ENCODE measurements around the gene UMODL1. TPM values are rescaled to one million over a fixed set of nuclear protein-coding genes. Genes with fewer than 3 reads are reported as not detected.
A peak's percentile ranks its signal among the peaks of the same experiment; 100 is the strongest.

Gene UMODL1
- total RNA-seq, 2 experiments from 2014 or later = not detected

- Mint-ChIP-seq H3K4me3 (peak overlapping the region; percentile 81), H3K36me3 (ENCODE audit: low read depth) (no peaks in the 10 kb centered on the region), H3K4me1 (ENCODE audit: low read depth) (peaks cover 56% of the 10 kb centered on the region), H3K27me3 (ENCODE audit: low read depth) (peaks cover 1% of the 10 kb centered on the region), H3K27ac (peak overlapping the region; percentile 96), H3K9me3 (ENCODE audit: insufficient read depth) (no peaks in the 10 kb centered on the region)
- POLR2A ChIA-PET = interaction anchor here (1.0 to 2.9 kb wide), 5 partner anchors 18 to 185 kb away, joined by 3 to 15 read pairs (median 9); partner anchors contain the start of gene ZBTB21
- CTCF ChIA-PET = interaction anchor here (1.1 to 1.9 kb wide), 2 partner anchors 10 to 57 kb away, joined by 3 to 6 read pairs; no protein-coding TSS in a partner anchor
- DNase-seq (peak; percentile 93), ATAC-seq (peak; percentile 85)
Observed at GRCh38 chr21:42062236-42063022, 8.7 kb upstream of the UMODL1 start.

GRCh38 chr21:42063191-42063570 is 7.9 kb upstream of the UMODL1 start:
- Mint-ChIP-seq H3K4me1 (ENCODE audit: low read depth) (peaks cover 56% of the 10 kb centered on the region), H3K27ac (peak overlapping the region; percentile 96), H3K27me3 (ENCODE audit: low read depth) (no peaks in the 10 kb centered on the region), H3K36me3 (ENCODE audit: low read depth) (no peaks in the 10 kb centered on the region), H3K4me3 (peak overlapping the region; percentile 81), H3K9me3 (ENCODE audit: insufficient read depth) (no peaks in the 10 kb centered on the region)
- ChIA-PET POLR2A (interaction anchor here (0.6 to 2.9 kb wide), 8 partner anchors 11 to 186 kb away, joined by 3 to 15 read pairs (median 3); partner anchors contain the start of gene ZBTB21), CTCF (interaction anchor here (1.1 to 2.1 kb wide), 3 partner anchors 10 to 58 kb away, joined by 3 to 13 read pairs (median 6); no protein-coding TSS in a partner anchor)
- DNase-seq = peak; percentile 43
- ATAC-seq = peak; percentile 14

GRCh38 chr21:42063571-42064521 is 7.3 kb upstream of the UMODL1 start:
- peaks cover 56% of the 10 kb centered on the region for H3K4me1 Mint-ChIP-seq (ENCODE audit: low read depth)
- H3K36me3 Mint-ChIP-seq (ENCODE audit: low read depth) = no peaks in the 10 kb centered on the region
- peaks cover 4% of the 10 kb centered on the region for H3K27me3 Mint-ChIP-seq (ENCODE audit: low read depth)
- peak overlapping the region; percentile 81 for H3K4me3 Mint-ChIP-seq
- H3K9me3 Mint-ChIP-seq (ENCODE audit: insufficient read depth) = no peaks in the 10 kb centered on the region
- peak overlapping the region; percentile 96 for H3K27ac Mint-ChIP-seq
- POLR2A ChIA-PET = interaction anchor here (0.6 to 2.9 kb wide), 7 partner anchors 12 to 187 kb away, joined by 3 to 15 read pairs (median 3); partner anchors contain the start of gene ZBTB21
- ATAC-seq (peak; percentile 43), DNase-seq (peak; percentile 67)
- CTCF ChIA-PET = interaction anchor here (0.9 to 2.1 kb wide), 5 partner anchors 9 to 83 kb away, joined by 3 to 13 read pairs (median 4); no protein-coding TSS in a partner anchor

GRCh38 chr21:42066521-42066920 is 4.6 kb upstream of the UMODL1 start:
- no peak for ATAC-seq
- CTCF ChIA-PET = interaction anchor here (1.0 kb wide), 1 partner anchor 41 kb away, joined by 5 read pairs; no protein-coding TSS in a partner anchor

GRCh38 chr21:42067531-42068255 is 3.4 kb upstream of the UMODL1 start:
- H3K4me3 Mint-ChIP-seq = no peak overlapping the region
- H3K27me3 Mint-ChIP-seq (ENCODE audit: low read depth) = peaks cover 4% of the 10 kb centered on the region
- H3K9me3 Mint-ChIP-seq (ENCODE audit: insufficient read depth) = no peaks in the 10 kb centered on the region
- ATAC-seq (no peak), DNase-seq (no peak)
- CTCF ChIA-PET = no interaction called here
- POLR2A ChIA-PET = no interaction called here
- H3K36me3 Mint-ChIP-seq (ENCODE audit: low read depth) = no peaks in the 10 kb centered on the region
- H3K27ac Mint-ChIP-seq = no peak overlapping the region
- H3K4me1 Mint-ChIP-seq (ENCODE audit: low read depth) = peaks cover 33% of the 10 kb centered on the region

More at GRCh38 chr21:42066521-42066920, 4.6 kb upstream of the UMODL1 start:
- H3K36me3 Mint-ChIP-seq (ENCODE audit: low read depth) = no peaks in the 10 kb centered on the region
- H3K4me1 Mint-ChIP-seq (ENCODE audit: low read depth) = peaks cover 45% of the 10 kb centered on the region
- POLR2A ChIA-PET = no interaction called here
- no peak for DNase-seq
- peaks cover 4% of the 10 kb centered on the region for H3K27me3 Mint-ChIP-seq (ENCODE audit: low read depth)
- no peak overlapping the region for H3K4me3 Mint-ChIP-seq
- no peak overlapping the region for H3K27ac Mint-ChIP-seq
- no peaks in the 10 kb centered on the region for H3K9me3 Mint-ChIP-seq (ENCODE audit: insufficient read depth)

DNA sequence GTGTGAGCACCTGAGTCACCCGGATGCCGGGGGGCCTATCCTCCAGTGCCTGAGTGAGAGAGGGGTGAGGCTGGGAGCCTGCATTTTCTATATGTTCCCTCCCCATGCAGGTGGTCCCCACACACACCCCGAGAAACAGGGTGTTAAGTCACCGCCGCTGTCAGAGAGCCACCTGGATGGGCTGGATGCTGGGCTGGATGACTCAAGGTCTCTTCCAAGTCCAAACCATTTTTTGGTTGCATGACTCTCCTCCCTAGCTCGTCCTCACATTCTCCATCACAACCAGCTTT is 2.9 kb upstream of the UMODL1 start:
- peaks cover 4% of the 10 kb centered on the region for H3K27me3 Mint-ChIP-seq (ENCODE audit: low read depth)
- no peaks in the 10 kb centered on the region for H3K9me3 Mint-ChIP-seq (ENCODE audit: insufficient read depth)
- DNase-seq = no peak
- peaks cover 30% of the 10 kb centered on the region for H3K4me1 Mint-ChIP-seq (ENCODE audit: low read depth)
- ATAC-seq = no peak
- CTCF ChIA-PET = no interaction called here
- no peak overlapping the region for H3K27ac Mint-ChIP-seq
- POLR2A ChIA-PET = no interaction called here
- H3K36me3 Mint-ChIP-seq (ENCODE audit: low read depth) = no peaks in the 10 kb centered on the region
- no peak overlapping the region for H3K4me3 Mint-ChIP-seq

GRCh38 chr21:42068592-42068991 is 2.5 kb upstream of the UMODL1 start:
- ChIA-PET POLR2A (no interaction called here), CTCF (no interaction called here)
- peaks cover 28% of the 10 kb centered on the region for H3K4me1 Mint-ChIP-seq (ENCODE audit: low read depth)
- DNase-seq (no peak), ATAC-seq (no peak)
- H3K27me3 Mint-ChIP-seq (ENCODE audit: low read depth) = peaks cover 4% of the 10 kb centered on the region
- no peaks in the 10 kb centered on the region for H3K9me3 Mint-ChIP-seq (ENCODE audit: insufficient read depth)
- H3K4me3 Mint-ChIP-seq = no peak overlapping the region
- no peaks in the 10 kb centered on the region for H3K36me3 Mint-ChIP-seq (ENCODE audit: low read depth)
- H3K27ac Mint-ChIP-seq = no peak overlapping the region

- no peak overlapping the region for H3K4me3 Mint-ChIP-seq
- no peaks in the 10 kb centered on the region for H3K36me3 Mint-ChIP-seq (ENCODE audit: low read depth)
- H3K4me1 Mint-ChIP-seq (ENCODE audit: low read depth) = peaks cover 20% of the 10 kb centered on the region
- H3K9me3 Mint-ChIP-seq (ENCODE audit: insufficient read depth) = no peaks in the 10 kb centered on the region
- CTCF ChIA-PET = interaction anchor here (1.2 kb wide), 1 partner anchor 39 kb away, joined by 3 read pairs; no protein-coding TSS in a partner anchor
- POLR2A ChIA-PET = no interaction called here
- no peak for ATAC-seq
- DNase-seq = no peak
- H3K27ac Mint-ChIP-seq = no peak overlapping the region
- H3K27me3 Mint-ChIP-seq (ENCODE audit: low read depth) = peaks cover 4% of the 10 kb centered on the region
Observed at GRCh38 chr21:42069327-42069726, 1.8 kb upstream of the UMODL1 start.

DNA sequence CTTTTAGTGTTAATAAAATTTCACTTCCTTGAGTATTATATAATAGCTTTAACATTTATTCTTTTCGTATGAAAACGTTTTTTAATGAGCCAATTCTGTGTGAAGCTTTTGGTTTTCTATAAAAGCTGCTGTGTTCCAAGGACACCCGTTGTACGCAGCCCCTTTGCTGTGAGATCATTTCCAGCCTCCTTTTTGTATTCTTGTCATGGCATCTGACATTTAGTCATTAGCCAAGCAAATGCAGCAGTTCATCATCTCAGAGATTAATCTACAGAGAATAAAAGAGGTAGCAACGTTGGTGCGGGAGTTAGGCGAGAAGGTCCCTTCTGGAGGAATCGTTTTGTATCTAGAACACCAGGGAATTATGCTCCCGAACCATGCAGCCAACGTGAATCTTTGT is 1.3 kb upstream of the UMODL1 start:
- Mint-ChIP-seq H3K9me3 (ENCODE audit: insufficient read depth) (no peaks in the 10 kb centered on the region), H3K4me1 (ENCODE audit: low read depth) (peaks cover 15% of the 10 kb centered on the region), H3K36me3 (ENCODE audit: low read depth) (no peaks in the 10 kb centered on the region), H3K27me3 (ENCODE audit: low read depth) (peaks cover 4% of the 10 kb centered on the region), H3K4me3 (no peak overlapping the region), H3K27ac (no peak overlapping the region)
- no peak for ATAC-seq
- CTCF ChIA-PET = interaction anchor here (1.2 kb wide), 1 partner anchor 38 kb away, joined by 3 read pairs; no protein-coding TSS in a partner anchor
- DNase-seq = no peak
- POLR2A ChIA-PET = no interaction called here

DNA sequence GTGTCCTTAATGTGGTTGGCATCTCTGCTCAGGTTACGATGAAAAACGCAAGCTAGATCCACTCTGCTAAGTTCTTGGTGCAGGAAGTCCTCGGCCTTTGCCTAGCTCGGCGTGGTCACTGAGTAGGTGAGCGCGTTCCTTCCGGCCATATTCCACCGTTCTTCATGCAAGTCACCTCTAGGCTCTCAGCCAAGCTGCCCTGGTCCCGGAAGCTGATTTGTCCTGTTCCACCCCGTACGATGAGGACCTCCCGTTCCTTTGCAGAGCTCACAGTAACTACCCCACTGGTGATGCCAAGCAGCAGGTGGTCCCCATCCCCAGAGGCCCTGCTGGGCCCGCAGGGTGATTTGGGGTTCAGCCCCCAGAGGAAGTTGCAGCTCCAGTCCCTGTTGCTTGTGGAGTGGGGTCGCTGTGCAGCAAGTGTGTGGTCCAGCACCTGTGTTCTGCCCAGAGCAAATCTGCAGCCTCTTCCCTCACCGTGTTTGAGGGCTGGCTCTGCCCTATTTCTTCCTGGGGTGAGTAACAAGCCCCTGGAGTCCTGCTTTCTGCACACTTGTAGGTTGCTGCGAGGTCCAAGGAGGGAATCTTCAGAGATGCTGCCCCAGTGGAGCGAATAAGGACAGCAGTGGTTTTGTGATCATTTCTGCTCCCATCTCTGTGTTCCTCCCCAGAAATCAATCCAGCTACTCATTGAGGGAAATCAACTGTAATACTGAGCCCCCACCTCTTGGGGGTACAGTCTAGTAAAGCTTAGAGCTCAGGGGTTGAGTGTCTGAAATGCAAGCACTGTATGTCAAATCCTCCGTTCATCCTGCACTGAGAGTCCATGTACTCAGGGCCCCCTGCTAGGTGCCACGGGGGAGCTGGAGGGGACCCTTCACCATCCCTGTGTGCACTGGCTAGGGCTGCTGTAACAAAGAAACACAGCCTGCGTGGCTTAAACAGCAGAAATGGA is 2.3 kb downstream of the UMODL1 start:
- Mint-ChIP-seq H3K36me3 (ENCODE audit: low read depth) (no peaks in the 10 kb centered on the region), H3K4me3 (no peak overlapping the region), H3K4me1 (ENCODE audit: low read depth) (peaks cover 7% of the 10 kb centered on the region), H3K9me3 (ENCODE audit: insufficient read depth) (no peaks in the 10 kb centered on the region), H3K27me3 (ENCODE audit: low read depth) (peaks cover 2% of the 10 kb centered on the region), H3K27ac (no peak overlapping the region)
- CTCF ChIA-PET = interaction anchor here (1.0 to 1.9 kb wide), 4 partner anchors 10 to 257 kb away, joined by 3 to 15 read pairs (median 7); no protein-coding TSS in a partner anchor
- no peak for ATAC-seq
- POLR2A ChIA-PET = interaction anchor here (1.1 kb wide), 1 partner anchor 13 kb away, joined by 3 read pairs; no protein-coding TSS in a partner anchor
- DNase-seq = no peak
